Left ventricle myocardium superior (tissue), 1 donor: Measurements from ENCODE around the gene HAUS5. TPM values are rescaled to one million over a fixed set of nuclear protein-coding genes. Genes with fewer than 3 reads are reported as not detected.
"Not testable (repeated sequence)": the region's sequence is repeated elsewhere in the genome, so short reads cannot be mapped to it uniquely, and the experiment has no call there.

Experiments used
- ATAC-seq: fragments of 200-7000 bp; cut with Tn5 transposase; one replicate; pipeline ENCODE4 v1.9.1; 2020; ENCODE audit warnings: mild to moderate bottlenecking, moderate library complexity
- DNase-seq: peaks from one replicate; pipeline ENCODE4 v3.0.0-alpha.2; 2020
- intact Hi-C: fragments of 100-400 bp; cut with micrococcal nuclease; formaldehyde crosslinking; loops from one replicate; pipeline ENCODE4 v1.11.0; 2022
- total RNA-seq: library from RNA; stranded (reverse); fragmentation: NEBNext Ultra II Directional; extraction: Animal tissue kit (Norgen Biotek cat#: 25700); gene quantifications from one replicate; pipeline ENCODE4 v1.2.1, GENCODE V29; 2021
- donor health status: DM: no; HTN: yes; CAD: no; lungs with severe emphysema.

The HAUS5 gene
- total RNA-seq, 1 donor from 2014 or later: 3.9 TPM

- ATAC-seq (no peak), DNase-seq (no peak)
- intact Hi-C loops: no loop called here
These were observed 24.6 kb downstream of the HAUS5 start for GRCh38 chr19:35637165-35637564.

- DNase-seq: no peak
These were observed 26.7 kb downstream of the HAUS5 start for GRCh38 chr19:35639321-35639639.

GRCh38 chr19:35639863-35640262, 27.3 kb downstream of the HAUS5 start:
- intact Hi-C loops: no loop called here
- ATAC-seq: no peak
- DNase-seq: no peak

More at GRCh38 chr19:35639321-35639639, 26.7 kb downstream of the HAUS5 start:
- intact Hi-C loops: no loop called here
- no peak for ATAC-seq

DNA sequence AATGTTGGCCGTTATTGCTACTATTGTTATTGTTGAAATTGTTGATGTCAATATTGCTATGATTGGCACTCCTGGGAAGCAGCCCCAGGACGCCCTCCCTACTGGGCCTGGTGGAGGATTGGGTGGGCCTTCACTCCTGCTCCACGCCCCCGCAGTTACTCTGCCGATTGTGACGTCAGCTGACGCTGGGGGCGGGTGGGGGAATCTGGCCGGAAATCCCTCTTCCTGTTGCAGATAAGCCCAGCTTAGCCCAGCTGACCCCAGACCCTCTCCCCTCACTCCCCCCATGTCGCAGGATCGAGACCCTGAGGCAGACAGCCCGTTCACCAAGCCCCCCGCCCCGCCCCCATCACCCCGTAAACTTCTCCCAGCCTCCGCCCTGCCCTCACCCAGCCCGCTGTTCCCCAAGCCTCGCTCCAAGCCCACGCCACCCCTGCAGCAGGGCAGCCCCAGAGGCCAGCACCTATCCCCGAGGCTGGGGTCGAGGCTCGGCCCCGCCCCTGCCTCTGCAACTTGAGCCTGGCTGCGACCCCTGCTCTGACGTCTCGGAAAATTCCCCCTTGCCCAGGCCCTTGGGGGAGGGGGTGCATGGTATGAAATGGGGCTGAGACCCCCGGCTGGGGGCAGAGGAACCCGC, 29.1 kb downstream of the HAUS5 start, which contains the start of gene ETV2:
TSS of gene ETV2 (plus strand) at position 231 of the 637 bp plus-strand sequence. CDS start 716 bp downstream, outside the sequence.
- intact Hi-C loops: no loop called here
- no peak for ATAC-seq
- peak; percentile 52 for DNase-seq

- intact Hi-C loops: no loop called here
- DNase-seq: no peak
These were observed 29.8 kb downstream of the HAUS5 start for GRCh38 chr19:35642312-35642711.

DNA sequence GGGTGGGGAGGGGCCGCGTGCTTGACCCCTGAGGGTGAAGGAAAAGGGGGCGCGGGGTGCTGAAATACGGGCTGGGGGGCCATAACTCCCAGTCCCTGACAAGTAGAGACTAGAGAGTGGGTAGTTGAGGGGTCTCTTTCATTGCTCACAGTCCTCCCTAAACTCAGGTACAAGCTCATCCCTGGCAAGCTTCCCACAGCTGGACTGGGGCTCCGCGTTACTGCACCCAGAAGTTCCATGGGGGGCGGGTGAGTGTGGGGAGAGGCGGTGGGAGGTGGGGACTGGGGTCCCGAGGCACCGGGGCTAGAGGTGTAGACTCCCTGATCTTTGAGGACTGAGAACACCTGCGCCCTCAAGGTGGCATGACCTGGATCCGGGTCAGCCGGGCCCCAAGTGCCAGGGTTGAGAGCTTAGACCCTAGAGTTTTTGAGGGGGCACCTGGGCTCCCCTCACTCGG, 30.3 kb downstream of the HAUS5 start:
- no peak for DNase-seq
- intact Hi-C loops: no loop called here
- no peak for ATAC-seq

More at GRCh38 chr19:35642312-35642711, 29.8 kb downstream of the HAUS5 start:
- ATAC-seq: no peak

- intact Hi-C loops: no loop called here
- peak; percentile 88 for DNase-seq
- peak; percentile 67 for ATAC-seq
These were observed 31.0 kb downstream of the HAUS5 start for GRCh38 chr19:35643255-35644205.

DNA sequence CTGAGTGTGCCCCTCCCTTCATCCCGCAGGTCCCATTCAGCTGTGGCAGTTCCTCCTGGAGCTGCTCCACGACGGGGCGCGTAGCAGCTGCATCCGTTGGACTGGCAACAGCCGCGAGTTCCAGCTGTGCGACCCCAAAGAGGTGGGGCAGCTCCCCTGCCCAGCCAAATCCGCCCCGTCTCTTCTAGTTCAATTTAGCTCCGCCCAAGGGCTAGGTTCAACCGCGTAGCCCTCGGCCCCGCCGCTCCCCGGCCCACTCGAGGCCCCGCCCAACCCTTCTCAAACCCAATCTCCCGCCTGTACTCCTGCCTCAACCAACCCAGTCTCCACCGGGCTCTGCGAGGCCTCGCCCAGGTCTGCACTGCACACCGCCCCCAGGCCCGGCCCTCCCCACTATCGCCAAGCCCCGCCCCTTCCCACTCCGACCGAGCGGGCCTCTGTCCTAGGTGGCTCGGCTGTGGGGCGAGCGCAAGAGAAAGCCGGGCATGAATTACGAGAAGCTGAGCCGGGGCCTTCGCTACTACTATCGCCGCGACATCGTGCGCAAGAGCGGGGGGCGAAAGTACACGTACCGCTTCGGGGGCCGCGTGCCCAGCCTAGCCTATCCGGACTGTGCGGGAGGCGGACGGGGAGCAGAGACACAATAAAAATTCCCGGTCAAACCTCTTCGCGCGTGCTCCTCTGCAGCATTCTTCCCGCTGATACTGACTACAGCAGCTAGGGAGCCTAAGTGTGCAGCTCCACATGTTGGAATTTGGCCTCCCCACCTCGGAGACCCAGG, 31.9 kb downstream of the HAUS5 start:
- peak; percentile 88 for ATAC-seq
- intact Hi-C loops: no loop called here
- DNase-seq: peak; percentile 97

GRCh38 chr19:35644987-35645679, 32.6 kb downstream of the HAUS5 start:
- ATAC-seq (peak; percentile 54), DNase-seq (peak; percentile 92)
- intact Hi-C loops: no loop called here

DNA sequence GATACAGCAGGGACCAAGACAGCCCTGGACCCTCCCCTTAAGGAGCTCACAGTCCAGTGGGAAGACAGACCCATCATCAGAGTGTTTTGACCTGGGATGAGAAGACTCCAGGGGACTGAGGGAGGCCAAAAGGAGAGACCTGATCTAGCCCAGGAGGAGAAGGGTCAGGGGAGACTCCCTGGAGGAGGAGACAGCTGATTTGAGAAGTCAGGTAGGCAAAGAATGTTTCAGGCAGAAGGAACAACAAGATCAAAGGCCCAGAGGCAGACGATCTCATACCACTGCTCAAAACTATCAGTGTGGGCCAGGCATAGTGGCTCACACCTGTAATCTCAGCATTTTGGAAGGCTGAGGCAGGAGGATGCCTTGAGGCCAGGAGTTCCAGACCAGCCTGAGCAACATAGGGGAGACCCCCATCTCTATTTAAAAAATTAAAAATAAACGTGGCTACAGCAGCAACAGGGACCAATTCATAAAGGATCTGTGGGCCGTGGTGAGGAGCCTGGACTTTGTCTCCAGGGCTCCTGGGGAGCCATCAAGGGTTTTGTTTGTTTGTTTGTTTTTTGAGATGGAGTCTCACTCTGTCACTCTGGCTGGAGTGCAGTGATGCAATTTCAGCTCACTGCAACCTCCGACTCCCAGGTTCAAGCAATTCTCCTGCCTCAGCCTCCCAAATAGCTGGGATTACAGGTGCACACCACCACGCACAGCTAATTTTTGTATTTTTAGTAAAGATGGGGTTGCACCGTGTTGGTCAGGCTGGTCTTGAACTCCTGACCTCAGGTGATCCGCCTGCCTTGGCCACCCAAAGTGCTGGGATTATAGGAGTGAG, 33.4 kb downstream of the HAUS5 start:
- DNase-seq (no peak), ATAC-seq (no peak)
- intact Hi-C loops: no loop called here

GRCh38 chr19:35648017-35648961, 35.8 kb downstream of the HAUS5 start, which contains the start of gene COX6B1:
Gene COX6B1 (plus strand): TSS chr19:35648323. CDS start chr19:35651244, 2,921 bp downstream.
- DNase-seq (peak; percentile 92), ATAC-seq (peak; percentile 74)
- intact Hi-C loops: no loop called here

DNA sequence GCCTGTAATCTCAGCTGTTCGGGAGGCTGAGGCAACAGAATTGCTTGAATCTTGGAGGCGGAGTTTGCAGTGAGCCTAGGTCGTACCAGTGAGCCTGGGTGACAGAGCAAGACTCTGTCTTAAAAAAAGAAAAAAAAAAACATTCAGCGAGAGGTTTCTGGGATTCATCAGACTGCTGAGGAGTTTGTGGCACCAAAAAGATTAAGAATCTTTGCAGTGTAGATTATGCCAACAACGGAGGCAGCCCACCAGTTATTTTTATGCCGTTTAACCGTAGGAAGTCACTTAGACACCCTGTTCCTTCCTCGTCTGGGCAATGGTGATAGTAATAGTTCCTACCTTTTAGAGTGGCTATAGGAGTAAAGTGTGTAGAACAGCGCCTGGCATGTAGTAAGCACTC, 38.0 kb downstream of the HAUS5 start:
- DNase-seq: no peak
- intact Hi-C loops: no loop called here
- no peak for ATAC-seq

- ATAC-seq, DNase-seq, intact Hi-C loops: not testable (repeated sequence)
These were observed 42.3 kb downstream of the HAUS5 start for GRCh38 chr19:35654828-35655227.

DNA sequence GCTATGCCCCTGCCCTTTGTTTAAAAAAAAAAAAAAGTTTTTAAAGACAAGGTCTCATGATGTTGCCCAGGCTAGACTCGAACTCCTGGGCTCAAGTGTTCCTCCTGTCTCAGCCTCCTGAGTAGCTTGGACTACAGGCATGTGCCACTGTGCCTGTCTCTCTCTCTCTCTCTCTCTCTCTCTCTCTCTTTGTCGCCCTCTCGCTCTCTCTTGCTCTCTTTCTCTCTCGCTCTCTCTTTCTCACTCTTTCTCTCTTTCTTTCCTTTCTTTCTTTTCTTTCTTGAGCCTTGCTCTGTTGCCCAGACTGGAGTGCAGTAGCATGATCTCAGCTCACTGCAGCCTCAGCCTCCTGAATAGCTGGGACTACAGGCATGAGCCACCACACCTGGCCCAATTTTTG, 43.1 kb downstream of the HAUS5 start:
- intact Hi-C loops: no loop called here
- no peak for ATAC-seq
- no peak for DNase-seq

DNA sequence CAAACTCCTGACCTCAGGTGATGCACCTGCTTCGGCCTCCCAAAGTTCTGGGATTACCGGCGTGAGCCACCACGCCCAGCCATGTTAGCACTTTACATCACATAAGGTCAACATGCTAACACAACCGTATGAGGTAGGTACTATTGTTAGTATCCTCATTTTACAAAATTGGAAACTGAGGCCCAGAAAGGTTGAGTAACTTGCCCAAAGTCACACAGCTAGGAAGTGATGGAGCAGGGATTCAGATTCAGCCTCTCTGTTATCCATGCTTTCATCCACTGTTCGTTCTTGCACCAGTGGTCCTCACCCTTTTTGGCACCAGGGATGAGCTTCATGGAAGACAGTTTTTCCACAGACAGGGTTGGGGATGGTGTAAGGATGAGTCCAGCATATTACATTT, 44.2 kb downstream of the HAUS5 start:
- no peak for ATAC-seq
- DNase-seq: no peak
- intact Hi-C loops: no loop called here

DNA sequence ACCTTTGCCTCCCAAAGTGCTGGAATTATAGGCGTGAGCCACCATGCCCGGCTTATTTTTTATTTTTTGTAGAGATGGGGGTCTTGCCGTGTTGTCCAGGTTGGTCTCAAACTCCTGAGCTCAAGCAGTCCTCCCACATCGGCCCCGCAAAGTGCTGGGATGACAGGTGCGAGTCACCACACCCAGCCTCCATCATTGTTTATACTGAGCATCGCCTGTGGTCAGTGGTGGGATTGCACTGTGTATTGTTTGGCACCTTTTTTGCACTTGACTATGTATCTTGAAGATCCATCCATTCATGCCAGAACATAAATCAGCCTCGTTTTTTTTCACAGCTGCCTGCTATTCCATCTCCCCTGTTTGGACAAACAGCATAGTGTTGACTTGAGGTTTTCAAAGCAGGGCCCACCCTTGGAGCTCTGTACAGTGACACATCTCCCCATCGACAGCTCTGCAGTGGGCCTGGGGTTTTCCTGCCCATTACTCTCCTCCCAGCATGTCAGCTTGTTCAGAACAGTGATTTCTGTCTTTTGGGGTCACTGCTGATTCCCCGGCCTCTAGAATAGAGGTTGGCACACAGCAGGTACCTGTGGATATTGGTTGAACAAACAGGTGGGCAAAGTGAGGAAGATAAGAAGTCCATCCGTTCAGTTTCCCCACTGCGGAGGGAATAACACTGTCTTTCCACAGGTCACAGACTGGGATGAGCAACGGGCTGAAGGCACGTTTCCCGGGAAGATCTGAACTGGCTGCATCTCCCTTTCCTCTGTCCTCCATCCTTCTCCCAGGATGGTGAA, 45.6 kb downstream of the HAUS5 start:
- no peak for DNase-seq
- ATAC-seq: no peak
- intact Hi-C loops: no loop called here
